SK-N-SH treated with all-trans-retinoic acid at 6 μM for 48 hours (cell line): ENCODE measurements around the gene SLC10A1.

Experiments used
- ATAC-seq: fragments of 200-7000 bp; cut with Tn5 transposase; 3 replicates; pipeline ENCODE4 v1.9.1; 2020; ENCODE audit warnings: mild to moderate bottlenecking, moderate library complexity
- ARNTL ChIP-seq: fragments of 450-650 bp; formaldehyde crosslinking; IDR thresholded peaks from 2 replicates; pipeline ENCODE4 v1.5.0; 2020; ENCODE audit warnings: low read depth, mild to moderate bottlenecking, moderate library complexity, borderline replicate concordance
- BACH2 ChIP-seq: fragments of 250-450 bp; sonication (Bioruptor Pico); IDR thresholded peaks from 2 replicates; pipeline ENCODE4 v1.9.0; 2021; ENCODE audit warnings: mild to moderate bottlenecking, borderline replicate concordance
- CSDC2 ChIP-seq: fragments of 250-450 bp; sonication (Bioruptor Pico); IDR thresholded peaks from 2 replicates; pipeline ENCODE4 v1.5.0; 2020; ENCODE audit warnings: mild to moderate bottlenecking, moderate library complexity
- ESRRG ChIP-seq: fragments of 250-450 bp; sonication (Bioruptor Pico); IDR thresholded peaks from 2 replicates; pipeline ENCODE4 v1.6.1; 2021; ENCODE audit warnings: mild to moderate bottlenecking
- GLIS3 ChIP-seq: fragments of 250-450 bp; sonication (Bioruptor Pico); IDR thresholded peaks from 2 replicates; pipeline ENCODE4 v1.5.0; 2020; ENCODE audit warnings: mild to moderate bottlenecking, moderate library complexity
- ISL1 ChIP-seq: fragments of 250-450 bp; sonication (Bioruptor Pico); IDR thresholded peaks from 2 replicates; pipeline ENCODE4 v2.1.2; 2022; ENCODE audit warnings: mild to moderate bottlenecking, moderate library complexity
- OSR1 ChIP-seq: fragments of 250-450 bp; sonication (Bioruptor Pico); IDR thresholded peaks from 2 replicates; pipeline ENCODE4 v1.8.0; 2022; ENCODE audit warnings: moderate library complexity, mild to moderate bottlenecking, inconsistent platforms
- PPARA ChIP-seq: fragments of 250-450 bp; sonication (Bioruptor Pico); IDR thresholded peaks from 2 replicates; pipeline ENCODE4 v1.5.0; 2020; ENCODE audit warnings: mild to moderate bottlenecking, borderline replicate concordance
- RARB ChIP-seq: fragments of 250-450 bp; sonication (Bioruptor Pico); IDR thresholded peaks from 2 replicates; pipeline ENCODE4 v1.8.0; 2021; ENCODE audit warnings: mild to moderate bottlenecking, moderate library complexity
- SNAI2 ChIP-seq: fragments of 250-450 bp; sonication (Bioruptor Pico); IDR thresholded peaks from 2 replicates; pipeline ENCODE4 v1.5.0; 2020; ENCODE audit warnings: mild to moderate bottlenecking, moderate library complexity
- TCF4 ChIP-seq: fragments of 250-450 bp; sonication (Bioruptor Pico); IDR thresholded peaks from 2 replicates; pipeline ENCODE4 v1.8.0; 2021; ENCODE audit warnings: mild to moderate bottlenecking, moderate library complexity, borderline replicate concordance
- TOX ChIP-seq: fragments of 250-450 bp; sonication (Bioruptor Pico); IDR thresholded peaks from 2 replicates; pipeline ENCODE4 v1.8.0; 2021; ENCODE audit warnings: mild to moderate bottlenecking, moderate library complexity, borderline replicate concordance
- ZC3H10 ChIP-seq: fragments of 250-450 bp; sonication (Bioruptor Pico); IDR thresholded peaks from 2 replicates; pipeline ENCODE4 v1.5.1; 2021; ENCODE audit warnings: mild to moderate bottlenecking, moderate library complexity
- ZFP3 ChIP-seq: fragments of 250-450 bp; sonication (Bioruptor Pico); IDR thresholded peaks from 2 replicates; pipeline ENCODE4 v1.5.0; 2020; ENCODE audit warnings: mild to moderate bottlenecking, moderate library complexity
- ZFP30 ChIP-seq: fragments of 450-650 bp; formaldehyde crosslinking; IDR thresholded peaks from 2 replicates; pipeline ENCODE4 v1.5.0; 2022; ENCODE audit warnings: mild to moderate bottlenecking, moderate library complexity
- ZNF565 ChIP-seq: fragments of 450-650 bp; formaldehyde crosslinking; conservative IDR thresholded peaks from 2 replicates; pipeline ENCODE4 v1.5.0; 2020; ENCODE audit warnings: low read depth, mild to moderate bottlenecking, moderate library complexity
- ZNF70 ChIP-seq: fragments of 450-650 bp; formaldehyde crosslinking; IDR thresholded peaks from 2 replicates; pipeline ENCODE4 v1.5.0; 2020; ENCODE audit warnings: mild to moderate bottlenecking, moderate library complexity
- ZNF8 ChIP-seq: fragments of 450-650 bp; formaldehyde crosslinking; IDR thresholded peaks from 2 replicates; pipeline ENCODE4 v1.5.0; 2020; ENCODE audit warnings: mild to moderate bottlenecking, moderate library complexity
- TF ChIP-seq, protein P1 (sequence below): fragments of 250-450 bp; sonication (Bioruptor Pico); IDR thresholded peaks from 2 replicates; pipeline ENCODE4 v1.5.1; 2021; ENCODE audit warnings: mild to moderate bottlenecking, moderate library complexity
- TF ChIP-seq, protein P2 (sequence below): fragments of 250-450 bp; sonication (Bioruptor Pico); IDR thresholded peaks from 2 replicates; pipeline ENCODE4 v1.5.1; 2020; ENCODE audit warnings: low read depth, mild to moderate bottlenecking, moderate library complexity
- TF ChIP-seq, protein P3 (sequence below): fragments of 250-450 bp; sonication (Bioruptor Pico); IDR thresholded peaks from 2 replicates; pipeline ENCODE4 v1.8.0; 2020; ENCODE audit warnings: mild to moderate bottlenecking, moderate library complexity, borderline replicate concordance
- TF ChIP-seq, protein P4 (sequence below): fragments of 250-450 bp; sonication (Bioruptor Pico); IDR thresholded peaks from 2 replicates; pipeline ENCODE4 v1.5.0; 2020; ENCODE audit warnings: mild to moderate bottlenecking, moderate library complexity

Gene SLC10A1

DNA sequence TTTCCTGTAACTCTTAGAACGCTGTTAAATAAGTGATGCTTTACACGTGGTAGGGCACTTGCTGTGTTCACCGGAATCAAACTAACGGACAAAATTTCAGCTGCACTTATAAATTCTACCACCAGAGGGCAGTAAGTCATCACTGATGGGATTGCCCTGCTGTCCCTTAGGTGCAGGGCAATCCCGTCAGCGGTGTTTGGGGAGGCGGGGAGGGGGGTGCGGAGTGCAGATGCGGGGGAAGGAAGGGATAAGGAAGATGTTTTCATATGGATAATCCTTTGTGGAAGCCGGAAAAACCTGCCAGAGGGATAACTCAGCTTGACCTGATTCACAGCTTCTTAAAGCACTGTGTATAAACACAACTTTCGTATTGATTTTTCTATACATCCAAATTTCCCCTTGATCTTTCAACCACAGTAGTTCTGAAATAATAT is 21.7 kb upstream of the SLC10A1 start:
- peak; percentile 95 for ATAC-seq

DNA sequence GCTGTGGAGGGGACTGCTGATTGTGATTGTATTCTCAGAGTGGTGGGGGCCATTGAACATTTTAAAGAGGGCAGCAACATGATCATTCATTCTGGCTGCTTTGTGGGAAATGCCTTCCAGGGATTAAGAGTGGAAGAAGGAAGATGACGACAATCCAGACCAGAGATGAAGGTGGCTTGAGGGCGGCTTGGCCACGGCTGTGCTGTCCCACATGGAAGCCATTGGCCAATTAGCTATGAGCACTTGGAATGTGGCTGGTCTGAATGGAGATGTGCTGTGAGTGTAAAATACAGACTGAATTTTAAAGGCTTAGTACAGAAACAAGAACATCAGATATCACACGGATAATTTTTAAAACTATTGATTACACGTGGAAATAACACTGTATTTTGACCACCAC is 19.2 kb upstream of the SLC10A1 start:
- TF ChIP-seq, protein P1, sequence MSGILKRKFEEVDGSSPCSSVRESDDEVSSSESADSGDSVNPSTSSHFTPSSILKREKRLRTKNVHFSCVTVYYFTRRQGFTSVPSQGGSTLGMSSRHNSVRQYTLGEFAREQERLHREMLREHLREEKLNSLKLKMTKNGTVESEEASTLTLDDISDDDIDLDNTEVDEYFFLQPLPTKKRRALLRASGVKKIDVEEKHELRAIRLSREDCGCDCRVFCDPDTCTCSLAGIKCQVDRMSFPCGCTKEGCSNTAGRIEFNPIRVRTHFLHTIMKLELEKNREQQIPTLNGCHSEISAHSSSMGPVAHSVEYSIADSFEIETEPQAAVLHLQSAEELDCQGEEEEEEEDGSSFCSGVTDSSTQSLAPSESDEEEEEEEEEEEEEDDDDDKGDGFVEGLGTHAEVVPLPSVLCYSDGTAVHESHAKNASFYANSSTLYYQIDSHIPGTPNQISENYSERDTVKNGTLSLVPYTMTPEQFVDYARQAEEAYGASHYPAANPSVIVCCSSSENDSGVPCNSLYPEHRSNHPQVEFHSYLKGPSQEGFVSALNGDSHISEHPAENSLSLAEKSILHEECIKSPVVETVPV (CRISPR knock-in tag): no peak
- TF ChIP-seq PPARA: no peak
- TF ChIP-seq RARB (CRISPR knock-in tag): no peak
- TF ChIP-seq ISL1 (CRISPR knock-in tag): no peak
- no peak for TF ChIP-seq ZFP30 (CRISPR knock-in tag)
- no peak for TF ChIP-seq SNAI2 (CRISPR knock-in tag)
- TF ChIP-seq, protein P2, sequence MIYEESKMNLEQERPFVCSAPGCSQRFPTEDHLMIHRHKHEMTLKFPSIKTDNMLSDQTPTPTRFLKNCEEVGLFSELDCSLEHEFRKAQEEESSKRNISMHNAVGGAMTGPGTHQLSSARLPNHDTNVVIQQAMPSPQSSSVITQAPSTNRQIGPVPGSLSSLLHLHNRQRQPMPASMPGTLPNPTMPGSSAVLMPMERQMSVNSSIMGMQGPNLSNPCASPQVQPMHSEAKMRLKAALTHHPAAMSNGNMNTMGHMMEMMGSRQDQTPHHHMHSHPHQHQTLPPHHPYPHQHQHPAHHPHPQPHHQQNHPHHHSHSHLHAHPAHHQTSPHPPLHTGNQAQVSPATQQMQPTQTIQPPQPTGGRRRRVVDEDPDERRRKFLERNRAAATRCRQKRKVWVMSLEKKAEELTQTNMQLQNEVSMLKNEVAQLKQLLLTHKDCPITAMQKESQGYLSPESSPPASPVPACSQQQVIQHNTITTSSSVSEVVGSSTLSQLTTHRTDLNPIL (CRISPR knock-in tag): no peak
- no peak for ATAC-seq

More for the DNA sequence above, 21.7 kb upstream of the SLC10A1 start:
- no peak for TF ChIP-seq ZC3H10 (CRISPR knock-in tag)
- no peak for TF ChIP-seq ZNF70 (CRISPR knock-in tag)
- no peak for TF ChIP-seq TCF4
- TF ChIP-seq RARB (CRISPR knock-in tag): no peak
- TF ChIP-seq ZFP30 (CRISPR knock-in tag): no peak
- no peak for TF ChIP-seq OSR1
- TF ChIP-seq, protein P3, sequence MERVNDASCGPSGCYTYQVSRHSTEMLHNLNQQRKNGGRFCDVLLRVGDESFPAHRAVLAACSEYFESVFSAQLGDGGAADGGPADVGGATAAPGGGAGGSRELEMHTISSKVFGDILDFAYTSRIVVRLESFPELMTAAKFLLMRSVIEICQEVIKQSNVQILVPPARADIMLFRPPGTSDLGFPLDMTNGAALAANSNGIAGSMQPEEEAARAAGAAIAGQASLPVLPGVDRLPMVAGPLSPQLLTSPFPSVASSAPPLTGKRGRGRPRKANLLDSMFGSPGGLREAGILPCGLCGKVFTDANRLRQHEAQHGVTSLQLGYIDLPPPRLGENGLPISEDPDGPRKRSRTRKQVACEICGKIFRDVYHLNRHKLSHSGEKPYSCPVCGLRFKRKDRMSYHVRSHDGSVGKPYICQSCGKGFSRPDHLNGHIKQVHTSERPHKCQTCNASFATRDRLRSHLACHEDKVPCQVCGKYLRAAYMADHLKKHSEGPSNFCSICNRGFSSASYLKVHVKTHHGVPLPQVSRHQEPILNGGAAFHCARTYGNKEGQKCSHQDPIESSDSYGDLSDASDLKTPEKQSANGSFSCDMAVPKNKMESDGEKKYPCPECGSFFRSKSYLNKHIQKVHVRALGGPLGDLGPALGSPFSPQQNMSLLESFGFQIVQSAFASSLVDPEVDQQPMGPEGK: no peak
- TF ChIP-seq ISL1 (CRISPR knock-in tag): no peak
- no peak for TF ChIP-seq ZNF8 (CRISPR knock-in tag)
- TF ChIP-seq, protein P4, sequence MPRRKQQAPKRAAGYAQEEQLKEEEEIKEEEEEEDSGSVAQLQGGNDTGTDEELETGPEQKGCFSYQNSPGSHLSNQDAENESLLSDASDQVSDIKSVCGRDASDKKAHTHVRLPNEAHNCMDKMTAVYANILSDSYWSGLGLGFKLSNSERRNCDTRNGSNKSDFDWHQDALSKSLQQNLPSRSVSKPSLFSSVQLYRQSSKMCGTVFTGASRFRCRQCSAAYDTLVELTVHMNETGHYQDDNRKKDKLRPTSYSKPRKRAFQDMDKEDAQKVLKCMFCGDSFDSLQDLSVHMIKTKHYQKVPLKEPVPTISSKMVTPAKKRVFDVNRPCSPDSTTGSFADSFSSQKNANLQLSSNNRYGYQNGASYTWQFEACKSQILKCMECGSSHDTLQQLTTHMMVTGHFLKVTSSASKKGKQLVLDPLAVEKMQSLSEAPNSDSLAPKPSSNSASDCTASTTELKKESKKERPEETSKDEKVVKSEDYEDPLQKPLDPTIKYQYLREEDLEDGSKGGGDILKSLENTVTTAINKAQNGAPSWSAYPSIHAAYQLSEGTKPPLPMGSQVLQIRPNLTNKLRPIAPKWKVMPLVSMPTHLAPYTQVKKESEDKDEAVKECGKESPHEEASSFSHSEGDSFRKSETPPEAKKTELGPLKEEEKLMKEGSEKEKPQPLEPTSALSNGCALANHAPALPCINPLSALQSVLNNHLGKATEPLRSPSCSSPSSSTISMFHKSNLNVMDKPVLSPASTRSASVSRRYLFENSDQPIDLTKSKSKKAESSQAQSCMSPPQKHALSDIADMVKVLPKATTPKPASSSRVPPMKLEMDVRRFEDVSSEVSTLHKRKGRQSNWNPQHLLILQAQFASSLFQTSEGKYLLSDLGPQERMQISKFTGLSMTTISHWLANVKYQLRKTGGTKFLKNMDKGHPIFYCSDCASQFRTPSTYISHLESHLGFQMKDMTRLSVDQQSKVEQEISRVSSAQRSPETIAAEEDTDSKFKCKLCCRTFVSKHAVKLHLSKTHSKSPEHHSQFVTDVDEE: no peak
- no peak for TF ChIP-seq SNAI2 (CRISPR knock-in tag)
- TF ChIP-seq, protein P2 (CRISPR knock-in tag): no peak
- TF ChIP-seq BACH2: no peak
- no peak for TF ChIP-seq CSDC2 (CRISPR knock-in tag)

DNA sequence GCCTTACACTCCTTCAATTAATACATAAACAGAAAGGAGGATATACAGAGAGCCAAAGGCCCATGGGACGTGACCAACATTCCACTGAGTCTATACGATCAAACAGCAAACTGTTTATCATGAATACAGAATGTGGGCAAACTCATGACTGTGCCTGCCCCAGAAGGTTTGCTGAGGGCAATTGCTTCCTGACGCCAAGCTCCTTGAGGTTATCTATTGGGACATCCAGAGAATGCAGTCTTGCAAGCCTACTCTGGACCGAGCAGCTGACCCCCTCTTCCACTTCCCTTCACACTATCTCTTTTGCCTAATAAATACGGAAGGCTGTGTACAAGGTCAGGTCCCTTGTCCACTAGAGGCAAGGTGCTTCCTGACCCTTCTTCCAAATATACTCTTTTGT is 18.5 kb upstream of the SLC10A1 start:
- TF ChIP-seq TOX (CRISPR knock-in tag) (no peak), ZNF70 (CRISPR knock-in tag) (no peak), OSR1 (no peak), ESRRG (CRISPR knock-in tag) (no peak), ZFP30 (CRISPR knock-in tag) (no peak), ZNF565 (no peak), TCF4 (no peak), ISL1 (CRISPR knock-in tag) (no peak), CSDC2 (CRISPR knock-in tag) (no peak), ZNF8 (CRISPR knock-in tag) (no peak), BACH2 (no peak), GLIS3 (CRISPR knock-in tag) (no peak), SNAI2 (CRISPR knock-in tag) (no peak), ARNTL (no peak), ZFP3 (no peak)
- TF ChIP-seq, protein P2 (CRISPR knock-in tag): no peak
- TF ChIP-seq, protein P1 (CRISPR knock-in tag): no peak
- TF ChIP-seq, protein P3: no peak
- no peak for ATAC-seq
